ENCODE results near the gene CHMP5.

CHMP5 gene

DNA sequence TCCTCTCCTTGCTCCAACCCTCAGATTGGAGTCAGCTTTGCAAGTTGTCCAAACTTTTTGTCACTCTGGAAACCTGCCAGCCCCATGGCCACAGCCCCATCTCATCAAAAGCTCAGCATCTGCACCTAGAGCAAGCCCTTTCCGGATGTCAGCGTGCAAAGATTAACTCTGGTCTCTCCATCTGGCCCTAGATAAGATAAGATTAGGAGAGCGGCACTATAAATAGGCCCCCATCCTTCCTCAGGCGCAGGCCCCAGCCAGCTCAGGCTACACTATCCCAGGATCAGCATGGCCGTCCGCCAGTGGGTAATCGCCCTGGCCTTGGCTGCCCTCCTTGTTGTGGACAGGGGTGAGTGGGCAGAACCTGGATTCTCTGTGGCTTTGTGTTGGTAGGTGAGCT is 24.9 kb upstream of the CHMP5 start, which contains the start of gene SPINK4:
SPINK4 (plus strand) TSS at position 247 of the 400 bp plus-strand sequence; CDS start at position 289, 42 bp downstream.
- Histone ChIP-seq H3K23ac (ENCODE audit: low read length in 2 of 2) (no peak within 1 kb of the TSS), H3K36me3 (ENCODE audit: control insufficient read depth in 1 of 2, insufficient read depth in 2 of 2, low read depth in 1 of 2, low read length in 2 of 2) (no peaks in the 10 kb centered on the region), H2BK5ac (ENCODE audit: low read depth, low read length, poor library complexity, severe bottlenecking) (no peak within 1 kb of the TSS), H3K79me1 (replicated peaks; ENCODE audit: low read length, poor library complexity, severe bottlenecking) (no peaks in the 10 kb centered on the region), H3K18ac (ENCODE audit: low read depth in 1 of 2, low read length in 2 of 2) (peak within 1 kb of the TSS in 1 of 2 experiments; percentile 18), H3K4me1 (ENCODE audit: control insufficient read depth, insufficient read depth, low read depth, low read length) (peaks cover 3% of the 10 kb centered on the region), H3K27me3 (ENCODE audit: control insufficient read depth in 1 of 2, insufficient read depth in 1 of 2, low read length in 2 of 2) (peaks cover 0 to 19% of the 10 kb centered on the region in 2 experiments), H3K4me3 (ENCODE audit: insufficient read depth in 1 of 2, low read depth in 1 of 2, low read length in 2 of 2) (no peak within 1 kb of the TSS), H3K27ac (ENCODE audit: low read length, poor library complexity, severe bottlenecking) (no peak within 1 kb of the TSS), H2AFZ (ENCODE audit: low read depth, low read length) (no peak within 1 kb of the TSS), H3K9ac (ENCODE audit: low read length) (no peak within 1 kb of the TSS), H2BK12ac (ENCODE audit: low read length in 2 of 2) (no peak within 1 kb of the TSS), H4K91ac (ENCODE audit: low read length) (no peak within 1 kb of the TSS), H3K9me3 (ENCODE audit: control insufficient read depth, low read length) (no peaks in the 10 kb centered on the region), H3K4me2 (ENCODE audit: low read length, poor library complexity, severe bottlenecking) (no peak within 1 kb of the TSS), H3K4ac (ENCODE audit: low read depth in 1 of 2, low read length in 2 of 2) (no peak within 1 kb of the TSS), H2BK120ac (ENCODE audit: low read depth, low read length) (no peak within 1 kb of the TSS), H3K14ac (ENCODE audit: low read length in 2 of 2) (no peak within 1 kb of the TSS), H2BK15ac (ENCODE audit: low read depth, poor library complexity, severe bottlenecking) (peak within 1 kb of the TSS; percentile 30), H2AK5ac (ENCODE audit: low read length, severe bottlenecking) (no peak within 1 kb of the TSS), H4K8ac (ENCODE audit: low read length) (peak within 1 kb of the TSS; percentile 19)
- WGBS = 28% methylated on average over 7 of the region's 7 CpGs
- DNase-seq = no peak

DNA sequence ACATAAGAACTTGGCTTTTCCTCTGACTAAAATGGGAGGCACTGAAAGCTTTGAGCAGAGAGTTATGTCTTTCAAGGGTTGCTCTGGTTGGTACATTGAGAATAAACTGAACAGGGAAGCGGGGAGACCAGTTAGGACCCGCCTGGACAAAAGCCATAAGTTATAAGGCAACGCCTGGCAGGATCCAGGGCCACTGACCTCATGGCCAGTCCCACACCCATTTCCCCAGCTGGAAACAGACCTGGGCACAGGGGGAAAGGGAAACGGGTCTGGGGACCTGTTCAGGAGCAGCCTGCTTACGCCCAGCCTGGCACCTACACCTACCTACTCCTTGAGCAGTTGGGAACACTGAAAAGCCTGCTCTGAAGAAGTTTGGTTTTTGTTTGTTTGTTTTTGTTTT is 23.6 kb upstream of the CHMP5 start:
- peak overlapping the region; percentile 35 for H2BK15ac ChIP-seq (ENCODE audit: low read depth, poor library complexity, severe bottlenecking)
- DNase-seq = no peak
- H3K36me3 ChIP-seq (ENCODE audit: control insufficient read depth in 1 of 2, insufficient read depth in 2 of 2, low read depth in 1 of 2, low read length in 2 of 2) = no peaks in the 10 kb centered on the region
- no peak overlapping the region for H4K91ac ChIP-seq (ENCODE audit: low read length)
- H2AK5ac ChIP-seq (ENCODE audit: low read length, severe bottlenecking) = no peak overlapping the region
- no peaks in the 10 kb centered on the region for H3K9me3 ChIP-seq (ENCODE audit: control insufficient read depth, low read length)
- peaks cover 0 to 13% of the 10 kb centered on the region in 2 experiments for H3K27me3 ChIP-seq (ENCODE audit: control insufficient read depth in 1 of 2, insufficient read depth in 1 of 2, low read length in 2 of 2)
- no peak overlapping the region for H3K4me2 ChIP-seq (ENCODE audit: low read length, poor library complexity, severe bottlenecking)
- no peak overlapping the region for H3K14ac ChIP-seq (ENCODE audit: low read length in 2 of 2)
- no peak overlapping the region for H3K23ac ChIP-seq (ENCODE audit: low read length in 2 of 2)
- no peak overlapping the region for H2BK120ac ChIP-seq (ENCODE audit: low read depth, low read length)
- H3K9ac ChIP-seq (ENCODE audit: low read length) = no peak overlapping the region
- no peak overlapping the region for H2AFZ ChIP-seq (ENCODE audit: low read depth, low read length)
- H3K18ac ChIP-seq (ENCODE audit: low read depth in 1 of 2, low read length in 2 of 2) = no peak overlapping the region
- peaks cover 5% of the 10 kb centered on the region for H3K4me1 ChIP-seq (ENCODE audit: control insufficient read depth, insufficient read depth, low read depth, low read length)
- H3K27ac ChIP-seq (ENCODE audit: low read length, poor library complexity, severe bottlenecking) = no peak overlapping the region
- no peak overlapping the region for H3K4ac ChIP-seq (ENCODE audit: low read depth in 1 of 2, low read length in 2 of 2)
- H4K8ac ChIP-seq (ENCODE audit: low read length) = no peak overlapping the region
- no peak overlapping the region for H2BK12ac ChIP-seq (ENCODE audit: low read length in 2 of 2)
- WGBS = 89% methylated on average over 3 of the region's 5 CpGs
- H2BK5ac ChIP-seq (ENCODE audit: low read depth, low read length, poor library complexity, severe bottlenecking) = no peak overlapping the region
- no peaks in the 10 kb centered on the region for H3K79me1 ChIP-seq (replicated peaks; ENCODE audit: low read length, poor library complexity, severe bottlenecking)
- no peak overlapping the region for H3K4me3 ChIP-seq (ENCODE audit: insufficient read depth in 1 of 2, low read depth in 1 of 2, low read length in 2 of 2)

DNA sequence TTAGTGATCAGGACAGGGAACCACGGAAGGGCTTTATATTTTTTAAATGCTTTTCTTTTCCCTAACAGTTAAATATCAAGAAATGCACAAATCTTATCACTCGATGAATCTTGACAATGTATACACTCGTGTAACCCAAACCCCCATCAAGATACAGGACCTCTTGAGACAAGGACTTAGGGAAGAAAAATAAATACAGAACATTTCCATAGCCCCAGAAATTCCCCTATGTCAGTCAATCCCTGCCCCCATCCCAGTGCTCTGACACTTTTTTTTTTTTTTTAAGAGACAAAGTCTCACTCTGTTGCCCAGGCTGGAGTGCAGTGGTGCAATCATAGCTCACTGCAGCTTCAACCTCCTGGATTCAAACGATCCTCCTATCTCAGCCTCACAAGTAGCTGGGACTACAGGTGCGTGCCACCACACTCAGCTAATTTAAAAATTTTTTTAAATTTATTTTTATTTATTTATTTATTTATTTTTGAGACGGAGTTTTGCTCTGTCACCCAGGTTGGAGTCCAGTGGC is 22.2 kb upstream of the CHMP5 start:
- Histone ChIP-seq H3K4me3 (ENCODE audit: insufficient read depth in 1 of 2, low read depth in 1 of 2, low read length in 2 of 2) (no peak overlapping the region), H3K36me3 (ENCODE audit: control insufficient read depth in 1 of 2, insufficient read depth in 2 of 2, low read depth in 1 of 2, low read length in 2 of 2) (no peaks in the 10 kb centered on the region), H3K18ac (ENCODE audit: low read depth in 1 of 2, low read length in 2 of 2) (no peak overlapping the region), H3K14ac (ENCODE audit: low read length in 2 of 2) (no peak overlapping the region), H2BK120ac (ENCODE audit: low read depth, low read length) (no peak overlapping the region), H4K8ac (ENCODE audit: low read length) (no peak overlapping the region), H3K4me2 (ENCODE audit: low read length, poor library complexity, severe bottlenecking) (no peak overlapping the region), H2BK12ac (ENCODE audit: low read length in 2 of 2) (no peak overlapping the region), H3K27ac (ENCODE audit: low read length, poor library complexity, severe bottlenecking) (no peak overlapping the region), H3K4ac (ENCODE audit: low read depth in 1 of 2, low read length in 2 of 2) (no peak overlapping the region), H3K9ac (ENCODE audit: low read length) (no peak overlapping the region), H3K79me1 (replicated peaks; ENCODE audit: low read length, poor library complexity, severe bottlenecking) (no peaks in the 10 kb centered on the region), H2BK5ac (ENCODE audit: low read depth, low read length, poor library complexity, severe bottlenecking) (no peak overlapping the region), H2AFZ (ENCODE audit: low read depth, low read length) (no peak overlapping the region), H3K27me3 (ENCODE audit: control insufficient read depth in 1 of 2, insufficient read depth in 1 of 2, low read length in 2 of 2) (peaks cover 0 to 13% of the 10 kb centered on the region in 2 experiments), H4K91ac (ENCODE audit: low read length) (no peak overlapping the region), H3K4me1 (ENCODE audit: control insufficient read depth, insufficient read depth, low read depth, low read length) (peaks cover 3% of the 10 kb centered on the region), H2AK5ac (ENCODE audit: low read length, severe bottlenecking) (no peak overlapping the region), H3K9me3 (ENCODE audit: control insufficient read depth, low read length) (no peaks in the 10 kb centered on the region), H2BK15ac (ENCODE audit: low read depth, poor library complexity, severe bottlenecking) (no peak overlapping the region), H3K23ac (ENCODE audit: low read length in 2 of 2) (no peak overlapping the region)
- 81% methylated on average over 4 of the region's 6 CpGs for WGBS
- DNase-seq = no peak

DNA sequence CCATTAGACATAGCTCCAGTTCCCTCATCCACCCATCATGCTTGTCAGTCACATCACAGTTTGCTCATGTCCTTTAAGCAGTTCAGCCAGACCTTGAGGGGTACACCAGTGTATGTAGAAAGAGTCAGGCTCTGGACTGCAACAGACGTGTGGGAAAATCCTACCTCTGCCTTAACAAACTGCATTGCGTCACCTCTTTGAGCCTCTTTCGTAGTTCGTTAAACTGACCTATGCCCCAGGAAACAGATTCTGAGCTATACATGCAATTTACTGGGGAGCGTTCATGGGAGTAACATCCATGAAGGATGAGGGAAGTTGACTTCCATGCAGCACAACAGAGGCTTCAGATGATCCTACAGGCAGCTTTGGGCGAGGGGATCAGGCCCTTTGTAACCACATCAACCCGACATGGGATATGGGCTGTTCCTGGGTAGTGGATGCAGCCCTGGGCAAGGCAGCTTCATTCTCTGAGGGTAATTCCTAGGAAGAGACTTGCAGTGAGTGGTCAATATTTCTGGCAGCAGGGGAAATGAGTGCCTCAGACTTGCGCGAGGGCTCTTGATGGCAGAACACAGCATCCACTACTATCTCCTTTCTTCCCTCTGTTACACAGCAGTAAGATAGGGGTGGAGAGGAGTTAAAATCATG is 20.6 kb upstream of the CHMP5 start:
- Histone ChIP-seq H2BK5ac (ENCODE audit: low read depth, low read length, poor library complexity, severe bottlenecking) (no peak overlapping the region), H3K4me1 (ENCODE audit: control insufficient read depth, insufficient read depth, low read depth, low read length) (peaks cover 3% of the 10 kb centered on the region), H3K4me3 (ENCODE audit: insufficient read depth in 1 of 2, low read depth in 1 of 2, low read length in 2 of 2) (no peak overlapping the region), H3K14ac (ENCODE audit: low read length in 2 of 2) (no peak overlapping the region), H4K8ac (ENCODE audit: low read length) (no peak overlapping the region), H3K18ac (ENCODE audit: low read depth in 1 of 2, low read length in 2 of 2) (no peak overlapping the region), H3K4ac (ENCODE audit: low read depth in 1 of 2, low read length in 2 of 2) (no peak overlapping the region), H3K4me2 (ENCODE audit: low read length, poor library complexity, severe bottlenecking) (no peak overlapping the region), H2AK5ac (ENCODE audit: low read length, severe bottlenecking) (no peak overlapping the region), H3K9me3 (ENCODE audit: control insufficient read depth, low read length) (no peaks in the 10 kb centered on the region), H2BK15ac (ENCODE audit: low read depth, poor library complexity, severe bottlenecking) (no peak overlapping the region), H4K91ac (ENCODE audit: low read length) (no peak overlapping the region), H3K27me3 (ENCODE audit: control insufficient read depth in 1 of 2, insufficient read depth in 1 of 2, low read length in 2 of 2) (peaks cover 0 to 13% of the 10 kb centered on the region in 2 experiments), H3K23ac (ENCODE audit: low read length in 2 of 2) (no peak overlapping the region), H3K9ac (ENCODE audit: low read length) (no peak overlapping the region), H2AFZ (ENCODE audit: low read depth, low read length) (no peak overlapping the region), H3K79me1 (replicated peaks; ENCODE audit: low read length, poor library complexity, severe bottlenecking) (no peaks in the 10 kb centered on the region), H3K27ac (ENCODE audit: low read length, poor library complexity, severe bottlenecking) (no peak overlapping the region), H2BK120ac (ENCODE audit: low read depth, low read length) (no peak overlapping the region), H2BK12ac (ENCODE audit: low read length in 2 of 2) (no peak overlapping the region), H3K36me3 (ENCODE audit: control insufficient read depth in 1 of 2, insufficient read depth in 2 of 2, low read depth in 1 of 2, low read length in 2 of 2) (peaks cover 7 to 8% of the 10 kb centered on the region in 2 experiments)
- 94% methylated on average over 7 of the region's 9 CpGs for WGBS
- no peak for DNase-seq

All from mesenchymal stem cell (in vitro differentiated cells and primary cell).